ENCODE results near the gene MECP2. TPM values are rescaled to one million over a fixed set of nuclear protein-coding genes. Genes with fewer than 3 reads are reported as not detected.
"Not testable (repeated sequence)": the region's sequence is repeated elsewhere in the genome, so short reads cannot be mapped to it uniquely, and the experiment has no call there.

The MECP2 gene
- total RNA-seq, 1 experiment from 2014 or later: 52.8 TPM

DNA sequence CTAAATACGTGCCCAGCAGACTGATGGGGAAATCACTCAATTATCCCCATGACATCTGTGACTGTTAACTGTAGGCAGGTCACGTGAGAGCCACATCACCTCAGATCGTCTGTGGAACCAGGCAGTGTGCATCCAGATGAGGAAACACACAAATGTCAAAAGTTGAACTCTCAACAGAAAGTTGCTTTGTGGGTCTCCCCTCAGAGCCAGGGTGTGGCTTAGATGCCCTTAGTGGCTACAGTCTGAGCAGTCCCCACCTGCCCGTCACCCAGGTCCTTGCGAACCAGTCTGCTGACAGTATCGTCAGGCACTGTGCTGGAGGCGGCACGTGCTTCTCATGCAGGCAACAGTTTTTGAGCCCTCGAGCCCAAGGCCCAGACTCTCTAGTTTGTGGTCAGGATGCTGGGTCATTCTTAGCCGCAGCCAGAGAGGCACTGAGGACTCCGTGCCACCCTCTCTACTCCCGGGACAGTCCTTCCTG lies 114.2 kb downstream of the MECP2 start:
- no TSS peak for BruUV-seq (replicated peaks)
- intact Hi-C loops (cut with micrococcal nuclease; ENCODE audit: unreplicated experiment): no loop called here
- no peak overlapping the region for H3K27ac ChIP-seq (ENCODE audit: low read depth, low read length, poor library complexity, severe bottlenecking)
- POLR2A ChIA-PET (ENCODE audit: low non-redundant PET): no interaction called here
- DNase-seq (ENCODE audit: low spot score): no peak
- no peak overlapping the region for H3K4me3 ChIP-seq (ENCODE audit: low read depth, low read length, poor library complexity, severe bottlenecking)
- H3K9me3 ChIP-seq (ENCODE audit: low read depth, low read length, poor library complexity, severe bottlenecking): no peaks in the 10 kb centered on the region
- CTCF ChIA-PET: no interaction called here
- no peaks in the 10 kb centered on the region for H3K27me3 ChIP-seq (replicated peaks; ENCODE audit: insufficient read depth, low read depth, low read length, poor library complexity)
- no peak for TF ChIP-seq EZH2 (IDR thresholded peaks at IDR 0.05; ENCODE audit: borderline replicate concordance, low read depth, low read length, poor library complexity, severe bottlenecking)
- TF ChIP-seq, protein P1, sequence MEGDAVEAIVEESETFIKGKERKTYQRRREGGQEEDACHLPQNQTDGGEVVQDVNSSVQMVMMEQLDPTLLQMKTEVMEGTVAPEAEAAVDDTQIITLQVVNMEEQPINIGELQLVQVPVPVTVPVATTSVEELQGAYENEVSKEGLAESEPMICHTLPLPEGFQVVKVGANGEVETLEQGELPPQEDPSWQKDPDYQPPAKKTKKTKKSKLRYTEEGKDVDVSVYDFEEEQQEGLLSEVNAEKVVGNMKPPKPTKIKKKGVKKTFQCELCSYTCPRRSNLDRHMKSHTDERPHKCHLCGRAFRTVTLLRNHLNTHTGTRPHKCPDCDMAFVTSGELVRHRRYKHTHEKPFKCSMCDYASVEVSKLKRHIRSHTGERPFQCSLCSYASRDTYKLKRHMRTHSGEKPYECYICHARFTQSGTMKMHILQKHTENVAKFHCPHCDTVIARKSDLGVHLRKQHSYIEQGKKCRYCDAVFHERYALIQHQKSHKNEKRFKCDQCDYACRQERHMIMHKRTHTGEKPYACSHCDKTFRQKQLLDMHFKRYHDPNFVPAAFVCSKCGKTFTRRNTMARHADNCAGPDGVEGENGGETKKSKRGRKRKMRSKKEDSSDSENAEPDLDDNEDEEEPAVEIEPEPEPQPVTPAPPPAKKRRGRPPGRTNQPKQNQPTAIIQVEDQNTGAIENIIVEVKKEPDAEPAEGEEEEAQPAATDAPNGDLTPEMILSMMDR (conservative IDR thresholded peaks at IDR 0.05; ENCODE audit: low read depth, low read length): no peak
- no peaks in the 10 kb centered on the region for H3K4me1 ChIP-seq (ENCODE audit: insufficient read depth, low read length, poor library complexity, severe bottlenecking)
- H3K36me3 ChIP-seq (ENCODE audit: insufficient read depth, low read length, poor library complexity, severe bottlenecking): no peaks in the 10 kb centered on the region

GRCh38 chrX:153981771-153982533 lies 115.6 kb downstream of the MECP2 start:
- ChIA-PET POLR2A (ENCODE audit: low non-redundant PET) (no interaction called here), CTCF (no interaction called here)
- intact Hi-C loops (cut with micrococcal nuclease; ENCODE audit: unreplicated experiment): no loop called here
- Histone ChIP-seq H3K27me3 (replicated peaks; ENCODE audit: insufficient read depth, low read depth, low read length, poor library complexity) (no peaks in the 10 kb centered on the region), H3K9me3 (ENCODE audit: low read depth, low read length, poor library complexity, severe bottlenecking) (no peaks in the 10 kb centered on the region), H3K36me3 (ENCODE audit: insufficient read depth, low read length, poor library complexity, severe bottlenecking) (no peaks in the 10 kb centered on the region), H3K4me3 (ENCODE audit: low read depth, low read length, poor library complexity, severe bottlenecking) (no peak overlapping the region), H3K4me1 (ENCODE audit: insufficient read depth, low read length, poor library complexity, severe bottlenecking) (no peaks in the 10 kb centered on the region), H3K27ac (ENCODE audit: low read depth, low read length, poor library complexity, severe bottlenecking) (no peak overlapping the region)
- TF ChIP-seq, protein P1 (conservative IDR thresholded peaks at IDR 0.05; ENCODE audit: low read depth, low read length): no peak
- no peak for TF ChIP-seq EZH2 (IDR thresholded peaks at IDR 0.05; ENCODE audit: borderline replicate concordance, low read depth, low read length, poor library complexity, severe bottlenecking)
- DNase-seq (ENCODE audit: low spot score): no peak
- no TSS peak for BruUV-seq (replicated peaks)

DNA sequence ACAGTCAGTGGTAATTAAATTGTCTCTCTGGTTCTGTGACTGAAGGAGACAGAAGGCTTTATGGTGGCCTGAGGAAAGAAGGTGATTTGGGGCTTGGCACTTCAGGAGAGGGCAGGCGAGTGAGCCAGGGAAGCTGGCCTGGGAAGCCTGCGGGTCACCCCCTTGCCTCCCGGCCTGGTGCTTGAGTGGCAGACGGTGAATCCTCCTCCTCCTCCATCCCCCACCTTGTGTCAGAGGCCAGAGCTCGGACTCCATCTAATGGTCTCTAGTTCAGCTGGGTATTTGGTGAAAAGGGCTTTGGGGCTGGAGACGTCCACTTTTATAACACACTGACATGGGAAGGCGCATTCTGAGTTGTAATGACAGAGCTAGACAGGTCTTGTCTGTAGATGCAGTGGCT lies 116.3 kb downstream of the MECP2 start:
- CTCF ChIA-PET: interaction anchor here (0.6 to 0.7 kb wide), 2 partner anchors 19 to 102 kb away, joined by 3 to 4 read pairs; no protein-coding TSS in a partner anchor
- intact Hi-C loops (cut with micrococcal nuclease; ENCODE audit: unreplicated experiment): no loop called here

DNA sequence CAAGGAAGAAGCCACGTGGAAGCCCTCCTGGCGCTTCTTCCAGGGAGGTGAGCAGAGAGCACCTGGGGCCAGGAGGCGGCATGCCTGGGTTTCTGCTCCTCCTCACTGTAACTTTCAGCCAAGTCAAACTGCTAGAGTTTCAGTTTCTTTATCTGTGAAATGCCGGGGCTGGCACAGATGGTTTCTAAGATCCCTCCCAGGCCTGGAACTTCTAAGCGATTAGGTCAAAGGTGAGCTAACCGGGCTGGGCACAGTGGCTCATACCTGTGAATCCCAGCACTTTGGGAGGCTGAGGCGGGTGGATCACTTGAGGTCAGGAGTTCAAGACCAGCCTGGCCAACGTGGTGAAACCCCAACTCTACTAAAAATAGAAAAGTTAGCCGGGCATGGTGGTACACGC lies 117.1 kb downstream of the MECP2 start:
- H3K27ac ChIP-seq (ENCODE audit: low read depth, low read length, poor library complexity, severe bottlenecking); H3K4me3 ChIP-seq (ENCODE audit: low read depth, low read length, poor library complexity, severe bottlenecking); H3K9me3 ChIP-seq (ENCODE audit: low read depth, low read length, poor library complexity, severe bottlenecking); H3K36me3 ChIP-seq (ENCODE audit: insufficient read depth, low read length, poor library complexity, severe bottlenecking); CTCF ChIA-PET; intact Hi-C loops (cut with micrococcal nuclease; ENCODE audit: unreplicated experiment); H3K4me1 ChIP-seq (ENCODE audit: insufficient read depth, low read length, poor library complexity, severe bottlenecking); DNase-seq (ENCODE audit: low spot score); POLR2A ChIA-PET (ENCODE audit: low non-redundant PET); H3K27me3 ChIP-seq (replicated peaks; ENCODE audit: insufficient read depth, low read depth, low read length, poor library complexity); BruUV-seq (replicated peaks): not testable (repeated sequence)

More for the DNA sequence above, 116.3 kb downstream of the MECP2 start:
- Histone ChIP-seq H3K4me1 (ENCODE audit: insufficient read depth, low read length, poor library complexity, severe bottlenecking) (no peaks in the 10 kb centered on the region), H3K27me3 (replicated peaks; ENCODE audit: insufficient read depth, low read depth, low read length, poor library complexity) (no peaks in the 10 kb centered on the region), H3K9me3 (ENCODE audit: low read depth, low read length, poor library complexity, severe bottlenecking) (no peaks in the 10 kb centered on the region), H3K4me3 (ENCODE audit: low read depth, low read length, poor library complexity, severe bottlenecking) (no peak overlapping the region), H3K27ac (ENCODE audit: low read depth, low read length, poor library complexity, severe bottlenecking) (no peak overlapping the region), H3K36me3 (ENCODE audit: insufficient read depth, low read length, poor library complexity, severe bottlenecking) (no peaks in the 10 kb centered on the region)
- POLR2A ChIA-PET (ENCODE audit: low non-redundant PET): no interaction called here
- BruUV-seq (replicated peaks): no TSS peak
- TF ChIP-seq, protein P1 (conservative IDR thresholded peaks at IDR 0.05; ENCODE audit: low read depth, low read length): no peak
- no peak for TF ChIP-seq EZH2 (IDR thresholded peaks at IDR 0.05; ENCODE audit: borderline replicate concordance, low read depth, low read length, poor library complexity, severe bottlenecking)
- DNase-seq (ENCODE audit: low spot score): no peak
